Measurements from ENCODE around the gene TC2N.

- TF ChIP-seq POLR2A (IDR thresholded peaks at IDR 0.05) (no peak), CTCF (IDR thresholded peaks at IDR 0.05) (no peak)
Observed at GRCh38 chr14:91888641-91889476, 21.5 kb upstream of the TC2N start.
